EL (cell line): ENCODE data around the gene PRAMEF1.
"Not testable (repeated sequence)": the region's sequence is repeated elsewhere in the genome, so short reads cannot be mapped to it uniquely, and the experiment has no call there.

Experiments
- DNase-seq: peaks from one replicate; pipeline ENCODE4 v3.0.0-alpha.2; 2016

Gene PRAMEF1

GRCh38 chr1:12791097-12791496, at the start of gene PRAMEF1:
Gene PRAMEF1 (plus strand): TSS chr1:12791397. CDS start chr1:12793228, 1,831 bp downstream.
- not testable (repeated sequence) for DNase-seq

GRCh38 chr1:12741946-12742345, 49.3 kb upstream of the PRAMEF1 start:
- DNase-seq, result no peak

GRCh38 chr1:12745126-12745991, 45.8 kb upstream of the PRAMEF1 start:
- no peak for DNase-seq

- no peak for DNase-seq
Measured at GRCh38 chr1:12745992-12746323, 45.2 kb upstream of the PRAMEF1 start, which contains the start of gene CFAP107. Gene CFAP107 (plus strand): TSS chr1:12746200. CDS start chr1:12746431, 231 bp downstream.

- no peak for DNase-seq
Measured at GRCh38 chr1:12748778-12749355, 42.3 kb upstream of the PRAMEF1 start.

- no peak for DNase-seq
Measured at GRCh38 chr1:12754738-12755137, 36.5 kb upstream of the PRAMEF1 start.

GRCh38 chr1:12756273-12756672, 34.9 kb upstream of the PRAMEF1 start:
- no peak for DNase-seq

GRCh38 chr1:12756768-12757413, 34.3 kb upstream of the PRAMEF1 start:
- DNase-seq, result no peak

- DNase-seq, result no peak
Measured at GRCh38 chr1:12757836-12758235, 33.4 kb upstream of the PRAMEF1 start.

- DNase-seq, result no peak
Measured at GRCh38 chr1:12760256-12760795, 30.9 kb upstream of the PRAMEF1 start.

GRCh38 chr1:12761781-12762180, 29.4 kb upstream of the PRAMEF1 start:
- DNase-seq, result no peak

- DNase-seq, result no peak
Measured at GRCh38 chr1:12762766-12763165, 28.4 kb upstream of the PRAMEF1 start.

- no peak for DNase-seq
Measured at GRCh38 chr1:12763479-12763878, 27.7 kb upstream of the PRAMEF1 start.

- DNase-seq, result no peak
Measured at GRCh38 chr1:12764016-12764415, 27.2 kb upstream of the PRAMEF1 start.

- no peak for DNase-seq
Measured at GRCh38 chr1:12769031-12769430, 22.2 kb upstream of the PRAMEF1 start.

- no peak for DNase-seq
Measured at GRCh38 chr1:12769976-12770505, 21.2 kb upstream of the PRAMEF1 start.

- DNase-seq, result no peak
Measured at GRCh38 chr1:12770620-12771019, 20.6 kb upstream of the PRAMEF1 start.

GRCh38 chr1:12771186-12771585, 20.0 kb upstream of the PRAMEF1 start:
- DNase-seq, result no peak

GRCh38 chr1:12772520-12772919, 18.7 kb upstream of the PRAMEF1 start:
- no peak for DNase-seq

GRCh38 chr1:12773438-12773837, 17.8 kb upstream of the PRAMEF1 start, which contains the start of gene PRAMEF12:
Gene PRAMEF12 (plus strand): TSS chr1:12773738. CDS start chr1:12774868, 1,130 bp downstream.
- no peak for DNase-seq

- DNase-seq, result no peak
Measured at GRCh38 chr1:12774801-12775345, 16.3 kb upstream of the PRAMEF1 start.

- DNase-seq, result no peak
Measured at GRCh38 chr1:12775443-12775842, 15.8 kb upstream of the PRAMEF1 start.
